ENCODE data around the gene APBB1IP.
A peak's percentile ranks its signal among the peaks of the same experiment; 100 is the strongest.

The APBB1IP gene

DNA sequence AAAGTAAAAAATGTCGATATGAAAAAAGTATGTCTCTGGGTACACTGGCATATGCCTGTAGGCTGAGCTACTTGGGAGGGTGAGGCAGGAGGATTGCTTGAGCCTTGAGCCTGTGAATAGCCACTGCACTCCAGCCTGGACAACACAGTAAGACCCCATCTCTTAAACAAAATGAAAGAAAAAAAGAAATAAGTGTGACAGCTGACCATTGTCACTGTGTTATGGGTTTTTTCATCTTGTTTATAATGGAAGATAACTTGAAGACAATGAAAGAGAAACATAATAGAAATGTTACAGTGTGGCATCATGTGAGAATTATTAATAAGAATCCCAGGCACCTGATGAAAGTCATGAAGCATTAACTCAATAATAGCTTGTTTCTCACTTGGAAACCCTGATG, 75.0 kb downstream of the APBB1IP start:
- DNase-seq, result no peak

DNA sequence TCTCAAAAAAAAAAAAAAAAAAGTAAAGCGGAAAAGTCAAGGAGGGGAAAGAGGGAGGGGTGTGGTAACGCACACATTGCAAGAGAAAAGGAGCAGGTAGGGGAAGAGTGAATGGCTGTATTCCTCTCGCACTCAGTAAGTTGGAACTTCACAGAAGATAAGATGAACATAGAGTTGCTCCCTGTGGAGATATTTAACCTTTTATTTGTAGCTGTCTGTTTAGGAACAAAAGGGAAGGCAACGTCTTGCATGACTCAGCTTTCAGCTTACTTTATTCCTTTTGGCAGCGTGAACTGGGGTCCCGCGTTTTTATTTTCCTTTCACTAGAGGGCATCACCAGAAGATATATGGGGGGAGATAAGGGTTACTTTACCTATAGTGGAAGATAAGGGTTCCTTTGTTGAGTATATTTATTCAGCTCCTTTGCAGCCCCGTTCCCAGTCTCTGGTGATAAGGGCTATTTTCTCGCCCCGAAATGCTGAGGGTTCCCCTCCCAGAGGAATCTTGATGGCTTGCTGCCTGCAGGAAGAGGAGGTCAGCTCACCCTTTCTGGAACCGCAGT, 78.5 kb downstream of the APBB1IP start:
- no peak for DNase-seq

DNA sequence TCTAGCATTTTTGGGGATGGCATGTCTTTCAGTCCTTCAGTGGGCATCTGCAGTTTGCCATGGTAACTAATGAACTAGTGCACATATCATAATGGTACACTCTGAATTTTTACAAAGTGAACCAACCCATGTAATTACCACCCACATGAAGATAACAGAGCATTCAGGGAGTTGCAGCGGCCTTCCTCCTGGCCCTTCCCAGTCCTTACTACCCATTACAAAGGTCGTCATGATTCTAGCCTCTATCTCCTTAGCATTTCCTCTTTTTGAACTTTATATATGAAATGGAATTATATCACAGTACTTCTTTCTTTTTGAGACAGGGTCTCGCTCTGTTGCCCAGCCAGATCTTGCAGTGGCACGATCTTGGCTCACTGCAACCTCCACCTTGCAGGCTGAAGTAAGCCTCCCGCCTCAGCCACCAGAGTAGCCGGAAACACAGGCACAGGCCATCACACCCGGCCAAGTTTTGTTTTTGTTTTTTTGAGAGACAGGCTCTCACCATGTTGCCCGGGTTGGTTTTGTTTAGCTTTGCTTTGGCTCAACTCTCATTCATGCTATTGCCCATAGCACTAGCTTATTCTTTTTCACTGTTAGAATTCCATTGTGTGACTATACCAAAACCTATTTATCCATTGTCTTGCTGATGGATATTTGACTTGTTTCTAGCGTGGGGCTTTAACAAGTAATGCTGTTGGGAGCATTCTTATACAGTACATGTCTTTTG, 79.2 kb downstream of the APBB1IP start:
- no peak for DNase-seq

DNA sequence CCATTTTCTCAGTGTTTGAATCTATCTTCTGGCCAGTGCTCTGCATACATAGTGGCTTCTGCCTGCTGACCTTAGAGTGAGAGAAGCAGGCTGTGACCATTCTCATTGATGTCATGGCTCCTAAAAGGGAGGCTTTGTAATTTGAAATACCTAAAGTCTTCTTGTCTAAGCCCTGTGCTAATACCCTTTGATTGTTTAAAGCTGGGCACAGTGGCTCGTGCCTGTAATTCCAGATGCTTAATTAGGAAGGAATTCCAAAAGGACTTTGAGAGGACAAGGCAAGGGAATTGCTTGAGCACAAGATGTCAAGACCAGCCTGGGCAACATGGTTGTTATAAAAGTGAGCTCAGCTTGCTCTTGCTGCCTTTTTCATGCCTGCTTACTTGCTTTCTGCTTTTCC, 81.7 kb downstream of the APBB1IP start:
- DNase-seq, result no peak

DNA sequence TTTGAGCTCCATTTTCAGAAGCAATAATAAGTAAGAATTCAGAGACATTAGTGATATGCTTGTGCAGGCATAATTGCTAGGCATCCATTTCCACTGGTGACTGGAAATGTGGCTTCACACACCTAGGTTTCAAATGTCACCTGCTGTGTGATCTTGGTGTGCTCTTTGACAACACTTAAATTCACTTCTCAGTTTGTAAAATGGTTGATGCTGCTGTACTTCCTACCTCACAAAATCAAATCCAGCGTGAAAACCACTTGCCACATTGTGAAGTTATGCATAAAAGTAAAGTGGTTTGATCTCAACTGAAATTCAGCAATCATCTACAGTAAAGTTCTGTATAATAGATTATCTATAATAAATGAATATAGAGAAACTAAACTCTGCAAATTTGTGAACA, 82.4 kb downstream of the APBB1IP start:
- no peak for DNase-seq

DNA sequence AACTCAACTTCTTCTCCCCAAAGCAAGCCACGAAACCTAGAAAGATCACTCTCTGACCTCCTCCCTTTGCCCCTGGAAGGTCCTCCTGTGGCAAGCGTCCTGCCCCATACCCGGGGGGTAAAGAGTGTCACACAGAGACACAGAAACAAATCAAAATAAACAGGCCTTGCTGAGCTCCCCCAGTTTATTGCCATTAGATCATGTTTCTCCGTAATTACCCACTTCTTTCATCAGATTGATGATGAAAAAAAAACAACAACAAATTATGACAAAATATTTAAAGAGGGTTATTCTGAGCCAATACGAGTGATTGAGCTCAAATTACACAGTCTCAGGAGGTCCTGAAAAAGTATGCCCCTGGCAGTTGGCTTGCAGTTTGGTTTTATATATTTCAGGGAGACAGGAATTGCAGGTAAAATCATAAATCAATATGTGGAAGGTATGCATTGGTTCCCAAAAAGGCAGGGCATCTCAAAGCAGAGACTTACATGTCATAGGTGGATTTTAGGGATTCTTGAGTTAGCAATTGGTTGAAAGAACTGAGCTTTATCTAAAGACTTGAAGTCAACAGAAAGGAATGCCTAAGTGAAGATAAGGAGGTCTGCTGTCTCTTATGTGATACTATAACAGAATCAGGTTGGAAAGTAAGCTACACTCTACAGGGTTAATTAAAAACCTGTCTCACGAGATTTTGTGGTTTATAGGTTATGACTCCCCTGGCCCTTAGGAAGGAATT, 86.2 kb downstream of the APBB1IP start:
- no peak for DNase-seq

DNA sequence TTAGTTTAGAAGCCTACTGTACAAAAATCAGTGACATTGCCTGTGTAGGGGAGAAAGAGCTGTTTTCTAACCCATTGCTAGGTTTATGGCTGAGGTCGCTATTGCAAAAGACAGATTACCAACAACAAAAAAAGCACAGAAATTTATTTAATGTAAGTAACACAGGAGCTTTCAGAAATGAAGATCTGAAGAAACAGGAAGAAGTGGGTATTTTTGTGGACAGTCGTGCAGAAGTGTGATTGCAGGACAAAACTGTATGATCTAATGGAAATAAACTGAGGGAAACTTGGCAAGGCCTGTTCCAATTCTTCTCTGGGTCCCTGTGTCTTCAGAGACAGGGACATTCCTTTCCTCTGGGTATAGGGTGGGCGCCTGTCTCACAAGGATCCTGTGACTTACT, 87.4 kb downstream of the APBB1IP start:
- DNase-seq, result no peak

DNA sequence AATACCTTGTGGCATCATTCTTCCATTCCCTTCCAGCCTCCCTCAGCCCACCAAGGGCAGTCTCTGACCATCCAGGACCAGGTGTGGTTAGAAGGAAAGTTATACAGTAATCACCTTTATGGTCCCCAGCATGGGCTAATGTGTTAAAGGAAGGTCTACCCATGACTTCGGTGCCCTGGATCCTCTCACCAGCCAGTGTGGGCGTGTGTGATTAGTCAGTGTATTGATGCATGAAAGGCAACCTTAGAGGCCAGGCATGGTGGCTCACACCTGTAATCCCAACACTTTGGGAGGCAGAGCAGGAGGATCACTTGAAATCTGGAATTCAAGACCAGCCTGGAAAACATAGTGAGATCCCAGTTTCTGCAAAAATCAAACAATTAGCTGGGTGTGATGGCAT, 88.9 kb downstream of the APBB1IP start:
- peak in 1 of 2 experiments; percentile 9 for DNase-seq

DNA sequence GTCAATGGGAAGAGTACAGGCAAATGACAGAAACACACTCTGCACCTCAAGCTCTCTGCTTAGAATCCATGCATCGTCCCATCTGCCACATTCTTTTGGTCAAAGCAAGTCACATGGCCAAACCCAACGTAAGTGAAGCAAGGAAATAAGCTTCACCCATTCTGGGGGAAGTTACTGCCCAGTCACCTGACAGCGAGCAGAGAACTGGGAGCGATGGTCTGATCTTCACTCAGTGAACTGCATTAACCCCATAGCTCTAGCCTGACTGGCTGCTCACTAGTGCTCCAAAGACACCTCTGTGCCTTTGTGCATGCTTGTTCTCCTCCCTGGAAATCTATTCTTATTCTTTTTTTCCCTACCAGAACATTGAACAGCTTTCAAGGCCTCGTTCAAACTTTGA, 89.9 kb downstream of the APBB1IP start:
- DNase-seq, result no peak

DNA sequence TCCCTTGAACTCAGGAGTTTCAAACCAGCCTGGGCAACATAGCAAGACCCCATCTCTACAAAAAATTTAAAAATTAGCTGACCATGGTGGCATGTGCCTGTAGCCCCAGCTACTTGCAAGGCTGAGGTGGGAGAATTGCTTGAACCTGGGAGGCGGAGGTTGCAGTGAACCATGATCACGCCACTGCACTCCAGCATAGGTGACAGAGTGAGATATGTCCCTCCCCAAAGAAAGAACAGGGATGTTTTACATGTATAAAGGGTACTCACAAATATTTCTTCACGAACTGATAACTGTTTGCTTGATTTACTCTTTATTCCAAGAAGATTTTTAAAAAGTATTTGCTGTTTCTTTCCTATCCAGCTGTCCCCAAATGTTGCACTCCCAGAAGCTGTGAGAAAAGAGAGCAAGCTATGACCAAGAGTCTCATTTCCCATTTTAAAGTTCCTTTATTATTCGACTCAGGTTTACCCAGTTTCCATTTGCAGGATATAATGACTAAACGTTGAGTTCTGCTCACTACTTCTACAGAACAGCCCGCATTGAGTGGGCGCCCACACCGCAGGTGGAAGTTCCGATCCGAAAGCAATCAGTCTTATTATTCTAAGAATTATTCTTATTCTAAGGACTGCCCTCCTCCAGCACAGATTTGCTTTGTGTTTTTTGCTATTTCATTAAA, 90.7 kb downstream of the APBB1IP start:
- DNase-seq, result no peak

DNA sequence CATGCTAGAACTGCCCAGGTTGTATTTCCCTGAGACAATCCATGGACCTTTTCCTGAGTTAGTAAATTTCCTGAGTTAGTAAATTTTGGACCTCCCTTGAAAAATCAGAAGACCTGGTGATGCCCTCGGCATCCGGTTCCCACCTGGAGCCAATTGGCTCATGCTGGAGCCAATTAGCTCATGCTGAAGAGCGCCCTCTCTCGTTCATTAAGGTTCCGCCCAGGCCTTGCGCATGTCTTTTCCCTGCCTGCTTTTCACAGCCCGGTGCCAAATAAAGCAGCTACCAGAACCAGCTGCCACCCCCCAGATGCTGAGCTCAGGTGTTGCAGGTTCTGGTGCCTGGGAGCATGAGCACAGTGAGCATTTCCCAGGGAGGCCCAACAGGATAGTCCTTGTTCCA, 96.2 kb downstream of the APBB1IP start:
- DNase-seq, result peak in 1 of 2 experiments; percentile 16

DNA sequence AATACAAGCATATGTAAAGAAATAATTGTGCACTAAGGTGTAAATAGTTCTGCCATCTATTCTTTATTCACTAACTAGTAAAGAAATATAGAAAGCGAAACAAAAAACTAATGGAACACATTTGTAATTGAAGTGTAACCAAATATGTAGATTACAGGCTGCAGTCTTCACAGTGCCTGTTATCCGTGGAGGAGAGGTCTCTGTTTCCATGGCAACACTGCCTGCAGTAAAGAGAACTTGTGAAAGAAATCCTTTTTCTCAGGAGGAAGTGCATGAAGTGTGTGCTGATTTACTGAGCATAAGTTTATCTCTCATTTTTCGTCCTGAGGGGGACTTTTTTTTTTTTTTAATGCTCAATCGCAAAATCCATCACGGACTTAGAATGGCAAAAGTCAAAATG, 102.5 kb downstream of the APBB1IP start:
- DNase-seq, result no peak

DNA sequence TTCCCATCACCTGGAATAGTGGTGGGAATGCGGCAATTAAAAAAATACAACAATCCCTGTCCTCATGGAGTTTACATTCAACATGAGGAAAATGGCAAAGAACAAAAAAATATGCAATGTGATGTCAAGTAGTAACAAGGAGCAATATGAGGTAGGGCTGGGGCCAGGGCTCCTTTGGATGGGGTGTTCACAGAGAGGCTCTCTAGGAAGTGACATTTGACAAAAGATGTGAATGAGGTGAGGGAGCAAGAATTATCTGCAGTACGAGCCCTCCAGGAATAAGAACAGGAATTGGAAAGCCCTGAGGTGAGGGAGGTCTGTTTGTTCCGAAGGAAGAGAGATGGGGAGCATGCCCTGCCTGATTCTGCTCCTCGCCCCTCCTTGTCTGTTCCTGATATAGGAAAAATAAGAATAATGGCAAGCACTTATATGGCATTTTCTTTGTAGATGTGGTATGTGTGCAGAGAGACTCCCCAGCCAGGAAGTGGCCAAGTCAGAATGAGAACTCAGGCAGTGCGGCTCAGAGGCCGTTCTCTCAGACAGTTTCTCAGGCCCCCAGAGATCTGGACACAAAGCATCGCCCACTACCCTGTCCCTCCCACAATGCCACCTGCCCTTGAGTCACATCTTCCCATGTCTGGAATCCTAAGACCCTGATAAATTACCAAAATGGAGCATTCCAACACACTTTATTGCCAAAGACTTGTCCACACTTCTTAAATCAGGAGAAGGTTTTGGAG, 105.6 kb downstream of the APBB1IP start:
- peak in 1 of 2 experiments; percentile 7 for DNase-seq

DNA sequence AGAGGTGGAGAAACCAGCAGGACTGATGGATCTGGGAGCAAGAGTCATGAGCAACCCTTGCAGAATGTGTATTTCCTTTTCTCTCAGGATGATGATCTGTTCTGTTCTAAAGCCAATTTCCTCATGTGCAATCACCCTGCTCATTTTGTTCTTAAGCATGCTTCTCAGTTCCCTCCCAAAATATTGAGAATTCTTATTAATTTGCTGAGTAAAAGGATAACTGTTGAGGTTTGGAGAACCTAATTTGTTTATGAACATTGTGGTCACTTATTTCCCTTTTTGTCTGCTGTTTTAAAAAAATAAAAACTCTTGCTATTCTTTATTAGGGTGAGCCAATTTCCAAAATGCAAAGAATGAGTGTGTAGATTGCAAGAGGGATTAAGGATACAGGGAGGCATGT, 106.8 kb downstream of the APBB1IP start:
- no peak for DNase-seq

DNA sequence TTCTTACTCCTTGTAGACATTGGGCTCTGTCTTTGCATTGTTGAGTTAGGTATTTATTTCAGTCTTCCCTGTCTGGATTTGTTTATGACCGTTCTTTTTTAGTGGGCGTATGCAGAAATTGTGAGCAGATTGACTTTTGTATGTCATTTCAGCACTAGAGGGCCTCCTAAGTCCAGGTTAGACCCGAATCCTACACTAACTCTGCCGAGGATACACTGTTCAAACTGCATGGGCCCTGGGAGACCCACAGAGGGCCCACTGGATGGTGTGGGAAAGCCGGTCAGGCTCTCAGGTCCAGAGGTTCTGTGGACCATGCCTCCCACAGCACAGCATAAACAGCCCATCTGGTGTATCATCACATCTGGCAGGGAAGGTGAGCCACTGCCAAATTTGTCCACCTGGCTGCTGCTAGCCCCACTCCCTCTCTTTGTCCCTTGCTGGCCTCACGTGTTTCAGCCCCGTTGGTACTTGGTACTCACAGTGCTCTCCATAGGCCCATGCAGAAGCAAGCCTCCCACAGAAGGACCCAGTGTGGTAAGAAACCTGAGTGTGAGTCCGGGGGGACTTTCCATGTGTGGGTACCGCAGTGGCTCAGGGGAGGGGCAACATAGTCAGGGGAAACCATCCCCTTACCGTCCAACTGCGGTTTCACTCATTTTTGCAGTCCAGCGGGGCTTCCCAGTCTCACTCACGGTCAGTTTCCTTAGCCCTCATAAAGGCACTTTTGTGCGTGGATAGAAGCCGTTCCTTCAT, 112.8 kb downstream of the APBB1IP start:
- no peak for DNase-seq

DNA sequence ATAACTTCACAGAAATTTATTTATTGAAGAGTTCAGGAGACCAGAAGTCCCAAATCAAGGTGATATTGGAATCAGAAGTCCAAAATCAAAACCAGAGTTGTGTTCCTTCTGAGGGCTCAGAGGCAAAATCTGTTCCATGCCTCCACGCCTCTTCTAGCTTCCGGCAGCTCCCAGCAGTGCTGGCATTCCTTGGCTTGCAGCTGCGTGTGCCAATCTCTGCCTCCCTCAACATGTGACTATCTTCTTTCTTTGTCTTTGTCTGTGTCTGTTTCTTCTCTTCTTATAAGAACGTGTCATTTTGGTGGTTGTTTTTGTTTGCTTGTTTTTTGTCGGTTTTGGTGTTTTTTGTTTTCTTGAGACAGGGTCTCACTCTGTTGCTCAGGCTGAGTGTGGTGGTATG, 116.1 kb downstream of the APBB1IP start:
- DNase-seq, result no peak

DNA sequence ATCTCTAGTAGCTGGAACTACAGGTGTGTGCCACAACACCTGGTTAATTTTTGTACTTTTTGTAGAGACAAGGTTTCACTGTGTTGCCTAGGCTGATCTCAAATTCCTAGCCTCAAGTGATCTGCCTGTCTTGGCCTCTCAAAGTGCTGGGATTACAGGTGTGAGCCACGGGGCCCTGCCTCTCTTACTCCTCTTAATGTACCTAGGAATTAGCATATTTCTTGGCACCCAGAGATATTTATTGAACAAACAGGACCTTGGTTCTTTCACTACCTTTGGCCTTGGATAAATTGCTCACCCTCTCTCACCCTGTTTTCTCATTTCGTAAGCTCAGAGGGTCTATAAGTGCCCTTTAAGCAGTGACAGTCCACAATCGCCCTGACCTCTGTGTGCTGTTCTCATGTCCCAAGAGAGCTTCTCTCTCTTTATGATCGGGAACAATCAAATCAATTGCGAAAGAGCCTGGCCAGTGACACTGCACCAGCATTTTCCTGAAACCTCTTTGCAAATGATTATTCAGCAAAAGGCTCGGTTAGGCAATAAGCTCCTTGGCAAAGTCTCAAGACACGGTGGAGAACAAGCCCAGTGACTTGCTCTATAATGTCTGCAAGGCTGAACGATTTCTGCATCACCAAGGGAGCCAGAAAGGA, 117.7 kb downstream of the APBB1IP start:
- DNase-seq, result no peak

DNA sequence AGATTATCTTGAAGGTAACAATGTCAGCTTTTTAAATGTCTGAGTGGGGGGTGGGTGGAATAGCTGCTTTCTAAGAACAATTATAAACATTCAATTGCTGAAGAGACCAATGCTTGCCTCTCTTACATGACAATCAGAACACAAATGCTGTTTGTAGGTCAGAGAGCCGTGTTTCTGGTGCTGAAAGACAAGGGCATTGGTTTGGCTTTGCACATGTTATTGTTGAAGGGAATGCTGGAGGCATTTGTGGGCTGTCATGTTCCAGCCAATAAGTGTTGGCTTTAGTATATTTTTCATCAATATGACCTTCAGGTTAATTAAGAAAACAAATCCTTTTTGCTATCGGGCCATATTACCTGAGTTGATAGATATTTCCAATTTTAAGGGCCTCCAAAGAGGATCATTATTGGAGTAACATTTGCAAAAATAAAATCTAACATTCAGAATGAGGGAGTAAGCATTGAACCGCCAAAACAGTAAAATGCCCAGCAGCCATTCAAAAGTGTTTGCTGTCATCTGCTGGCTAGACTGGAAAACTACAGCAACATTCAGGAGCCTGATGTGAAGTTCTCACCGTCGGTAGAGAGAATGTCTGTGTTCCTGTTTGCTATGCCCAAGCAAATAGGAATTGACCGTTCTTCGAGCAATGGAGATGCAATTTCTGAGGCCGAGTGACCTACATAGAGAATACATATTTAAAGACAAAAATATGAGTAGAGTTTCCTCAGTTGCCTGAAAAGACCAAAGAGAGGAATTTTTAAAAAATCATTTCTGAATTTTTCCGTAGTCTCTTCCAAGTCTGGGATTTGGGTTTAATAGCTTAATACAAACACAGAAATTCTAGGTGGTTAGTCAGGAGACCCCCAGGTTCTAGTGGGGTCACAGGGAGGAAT, 118.9 kb downstream of the APBB1IP start:
- peak in 1 of 2 experiments; percentile 13 for DNase-seq

DNA sequence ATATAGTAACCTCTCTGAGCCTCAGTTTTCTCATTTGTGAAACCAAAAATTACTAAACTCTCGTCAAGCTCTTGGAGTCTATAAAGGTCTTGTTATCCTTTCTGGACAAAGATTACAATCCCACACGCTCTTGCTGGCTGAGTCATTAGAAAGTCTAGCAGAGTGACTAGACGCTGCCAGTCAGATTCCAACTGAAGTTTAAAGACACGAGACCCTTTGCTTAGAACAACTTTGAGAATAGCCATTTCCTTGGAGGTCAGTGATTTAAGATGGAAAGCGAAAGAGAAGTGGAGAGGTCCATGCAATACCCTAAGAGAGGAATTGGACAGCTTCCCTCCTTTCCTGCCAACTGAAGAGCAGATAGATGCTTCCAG, 119.5 kb downstream of the APBB1IP start:
- no peak for DNase-seq

DNA sequence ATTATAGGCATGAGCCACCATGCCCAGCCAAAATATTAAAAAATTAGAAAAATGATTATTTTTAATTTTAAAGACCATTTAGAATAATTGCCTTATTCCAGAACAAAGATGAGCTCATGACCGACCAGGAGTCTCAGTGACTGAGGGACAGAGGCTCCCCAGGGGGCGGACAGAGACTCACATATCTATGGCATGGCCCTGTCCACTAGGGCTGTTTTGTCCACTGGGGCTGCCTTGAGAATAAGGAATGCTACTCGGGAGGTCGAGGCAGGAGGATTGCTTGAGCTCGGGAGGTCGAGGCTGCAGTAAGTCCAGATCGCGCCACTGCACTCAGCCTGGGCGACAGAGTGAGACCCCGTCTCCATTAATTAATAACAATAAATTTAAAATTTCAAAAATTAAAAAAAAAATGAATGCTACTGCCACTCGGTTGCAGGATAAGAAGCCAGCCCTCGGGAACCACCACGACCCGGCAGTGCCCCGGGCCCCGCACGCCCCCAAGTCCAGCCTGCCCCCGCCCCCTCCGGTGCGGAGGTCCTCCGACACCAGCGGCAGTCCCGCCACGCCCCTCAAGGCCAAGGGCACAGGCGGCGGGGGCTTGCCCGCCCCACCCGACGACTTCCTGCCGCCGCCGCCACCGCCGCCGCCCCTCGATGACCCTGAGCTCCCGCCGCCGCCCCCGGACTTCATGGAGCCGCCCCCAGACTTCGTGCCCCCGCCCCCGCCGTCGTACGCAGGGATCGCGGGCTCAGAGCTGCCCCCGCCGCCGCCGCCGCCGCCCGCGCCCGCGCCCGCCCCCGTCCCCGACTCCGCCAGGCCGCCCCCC, 128.6 kb downstream of the APBB1IP start:
- DNase-seq, result no peak
